NCI-H146 (cell line): ENCODE results near the gene NME8.
"Not testable (repeated sequence)": the region's sequence is repeated elsewhere in the genome, so short reads cannot be mapped to it uniquely, and the experiment has no call there.

ENCODE experiments used
- DNase-seq: peaks from one replicate; lab custom pipeline; 2025; lab: John Stamatoyannopoulos, UW

The NME8 gene

GRCh38 chr7:37848297-37848696, at the start of gene NME8:
TSS of gene NME8 (plus strand) at chr7:37848597. CDS start at chr7:37850267, 1,670 bp downstream.
- no peak for DNase-seq

GRCh38 chr7:37806152-37806551, 42.2 kb upstream of the NME8 start:
- no peak for DNase-seq

- not testable (repeated sequence) for DNase-seq
Observed at GRCh38 chr7:37812161-37812580, 36.2 kb upstream of the NME8 start.

- no peak for DNase-seq
Observed at GRCh38 chr7:37815671-37816371, 32.6 kb upstream of the NME8 start.

GRCh38 chr7:37816922-37817590, 31.3 kb upstream of the NME8 start:
- DNase-seq: no peak

GRCh38 chr7:37817591-37817960, 30.8 kb upstream of the NME8 start:
- DNase-seq: no peak

- no peak for DNase-seq
Observed at GRCh38 chr7:37817996-37818720, 30.2 kb upstream of the NME8 start.

GRCh38 chr7:37820708-37821468, 27.5 kb upstream of the NME8 start:
- DNase-seq: no peak

GRCh38 chr7:37822946-37823345, 25.5 kb upstream of the NME8 start:
- no peak for DNase-seq

GRCh38 chr7:37823557-37823956, 24.8 kb upstream of the NME8 start:
- no peak for DNase-seq

GRCh38 chr7:37825038-37825437, 23.4 kb upstream of the NME8 start:
- DNase-seq: no peak

GRCh38 chr7:37826825-37827224, 21.6 kb upstream of the NME8 start:
- no peak for DNase-seq

GRCh38 chr7:37831244-37831643, 17.2 kb upstream of the NME8 start:
- DNase-seq: no peak

GRCh38 chr7:37832194-37832593, 16.2 kb upstream of the NME8 start:
- DNase-seq: no peak

GRCh38 chr7:37833107-37833817, 15.1 kb upstream of the NME8 start:
- peak; percentile 48 for DNase-seq

GRCh38 chr7:37833818-37834146, 14.6 kb upstream of the NME8 start:
- DNase-seq: no peak

GRCh38 chr7:37853468-37853867, 5.1 kb downstream of the NME8 start:
- no peak for DNase-seq

- no peak for DNase-seq
Observed at GRCh38 chr7:37882086-37882485, 33.7 kb downstream of the NME8 start.

- DNase-seq: no peak
Observed at GRCh38 chr7:37893359-37893758, 45.0 kb downstream of the NME8 start.

- no peak for DNase-seq
Observed at GRCh38 chr7:37894671-37895070, 46.3 kb downstream of the NME8 start.

- DNase-seq: no peak
Observed at GRCh38 chr7:37899712-37900247, 51.4 kb downstream of the NME8 start.
